Measurements from ENCODE around the gene SRGAP2. TPM values are rescaled to one million over a fixed set of nuclear protein-coding genes. Genes with fewer than 3 reads are reported as not detected.
"Not testable (repeated sequence)": the region's sequence is repeated elsewhere in the genome, so short reads cannot be mapped to it uniquely, and the experiment has no call there.

The SRGAP2 gene
- total RNA-seq, 1 experiment from 2014 or later: 36.5 TPM

- not testable (repeated sequence) for H3K9me3 ChIP-seq (ENCODE audit: control insufficient read depth, low read depth, low read length); H3K56ac ChIP-seq (ENCODE audit: insufficient read length, low read depth, low read length); H2BK15ac ChIP-seq (ENCODE audit: low read depth, low read length); H3K4ac ChIP-seq (ENCODE audit: low read depth, low read length); H3K4me1 ChIP-seq (ENCODE audit: insufficient read depth, low read length); H2BK5ac ChIP-seq (ENCODE audit: insufficient read length, low read length); H3K9ac ChIP-seq (ENCODE audit: extremely low read depth, insufficient read length, low read length); H2BK20ac ChIP-seq (ENCODE audit: low read depth, low read length, poor library complexity, severe bottlenecking); H3K18ac ChIP-seq (ENCODE audit: insufficient read length, low read depth, low read length); H3K79me1 ChIP-seq (ENCODE audit: insufficient read depth, low read depth, low read length, poor library complexity, severe bottlenecking); H2BK120ac ChIP-seq (ENCODE audit: low read depth, low read length, poor library complexity, severe bottlenecking); H3K27me3 Mint-ChIP-seq (ENCODE audit: low read depth); H3K27ac Mint-ChIP-seq; H3K27ac ChIP-seq (ENCODE audit: insufficient read length, low read depth, low read length); H3K14ac ChIP-seq (ENCODE audit: insufficient read depth, low read length); H3K79me2 ChIP-seq (ENCODE audit: insufficient read depth, low read length); H3K23ac ChIP-seq (ENCODE audit: insufficient read length, low read depth, low read length); H4K91ac ChIP-seq (ENCODE audit: insufficient read length, low read depth, low read length); H3K4me1 Mint-ChIP-seq; H3K4me2 ChIP-seq (ENCODE audit: insufficient read depth, insufficient read length, low read length); H2AFZ ChIP-seq (ENCODE audit: low read length); H3K23me2 ChIP-seq (ENCODE audit: insufficient read length, low read depth, low read length, poor library complexity, severe bottlenecking); H4K20me1 ChIP-seq (ENCODE audit: control insufficient read depth, insufficient read depth, insufficient read length); H3T11ph ChIP-seq (ENCODE audit: low read length); H4K5ac ChIP-seq (ENCODE audit: insufficient read length, low read depth, low read length); DNase-seq; H3K27me3 ChIP-seq (ENCODE audit: insufficient read depth, low read length); H3K9me3 Mint-ChIP-seq; H3K36me3 Mint-ChIP-seq (ENCODE audit: insufficient read depth in 1 of 3, low read depth in 3 of 3); H2AK5ac ChIP-seq (ENCODE audit: insufficient read length, low read length); H3K4me3 Mint-ChIP-seq; H4K8ac ChIP-seq (replicated peaks; ENCODE audit: insufficient read length, low read depth, low read length); H2BK12ac ChIP-seq (ENCODE audit: insufficient read length, low read depth, low read length)
- no CpG with 5 or more reads among the region's 10 CpGs for WGBS (ENCODE audit: extremely low coverage, insufficient read length, low lambda C conversion rate)
- TF ChIP-seq CTCF (conservative IDR thresholded peaks at IDR 0.05): peak; percentile 37; the same call in 2 of the 3 replicates
These were observed 35.9 kb upstream of the SRGAP2 start for GRCh38 chr1:206167350-206168029.

- WGBS (ENCODE audit: extremely low coverage, insufficient read length, low lambda C conversion rate): no CpG with 5 or more reads among the region's 3 CpGs
- H3K23me2 ChIP-seq (ENCODE audit: insufficient read length, low read depth, low read length, poor library complexity, severe bottlenecking): not testable (repeated sequence)
These were observed 33.5 kb upstream of the SRGAP2 start for GRCh38 chr1:206169794-206170193.

More at GRCh38 chr1:206169794-206170193, 33.5 kb upstream of the SRGAP2 start:
- not testable (repeated sequence) for H3T11ph ChIP-seq (ENCODE audit: low read length); H3K18ac ChIP-seq (ENCODE audit: insufficient read length, low read depth, low read length); H3K27ac Mint-ChIP-seq; H3K4me3 Mint-ChIP-seq; H3K9ac ChIP-seq (ENCODE audit: extremely low read depth, insufficient read length, low read length); H3K4me1 Mint-ChIP-seq; H3K9me3 Mint-ChIP-seq; H4K8ac ChIP-seq (replicated peaks; ENCODE audit: insufficient read length, low read depth, low read length); H2AFZ ChIP-seq (ENCODE audit: low read length); H4K20me1 ChIP-seq (ENCODE audit: control insufficient read depth, insufficient read depth, insufficient read length); H2AK5ac ChIP-seq (ENCODE audit: insufficient read length, low read length); H3K4ac ChIP-seq (ENCODE audit: low read depth, low read length); DNase-seq; H2BK15ac ChIP-seq (ENCODE audit: low read depth, low read length); H3K23ac ChIP-seq (ENCODE audit: insufficient read length, low read depth, low read length); H3K27me3 Mint-ChIP-seq (ENCODE audit: low read depth); H2BK20ac ChIP-seq (ENCODE audit: low read depth, low read length, poor library complexity, severe bottlenecking); H4K5ac ChIP-seq (ENCODE audit: insufficient read length, low read depth, low read length); H3K27ac ChIP-seq (ENCODE audit: insufficient read length, low read depth, low read length); H2BK12ac ChIP-seq (ENCODE audit: insufficient read length, low read depth, low read length); H3K4me1 ChIP-seq (ENCODE audit: insufficient read depth, low read length); H2BK120ac ChIP-seq (ENCODE audit: low read depth, low read length, poor library complexity, severe bottlenecking); H3K9me3 ChIP-seq (ENCODE audit: control insufficient read depth, low read depth, low read length); H3K4me2 ChIP-seq (ENCODE audit: insufficient read depth, insufficient read length, low read length); H2BK5ac ChIP-seq (ENCODE audit: insufficient read length, low read length); H3K14ac ChIP-seq (ENCODE audit: insufficient read depth, low read length); H3K27me3 ChIP-seq (ENCODE audit: insufficient read depth, low read length); H3K79me1 ChIP-seq (ENCODE audit: insufficient read depth, low read depth, low read length, poor library complexity, severe bottlenecking); H4K91ac ChIP-seq (ENCODE audit: insufficient read length, low read depth, low read length); H3K56ac ChIP-seq (ENCODE audit: insufficient read length, low read depth, low read length); H3K36me3 Mint-ChIP-seq (ENCODE audit: insufficient read depth in 1 of 3, low read depth in 3 of 3); H3K79me2 ChIP-seq (ENCODE audit: insufficient read depth, low read length)

Data from H9 (cell line).